HL-60 (cell line): ENCODE results near the gene ITIH3.

Experiments used
- CTCF ChIP-seq: IDR thresholded peaks from one replicate; pipeline ENCODE4 v1.5.1; 2011; ENCODE audit warnings: low read length, control low read depth, inconsistent platforms; ENCODE audit not compliant: insufficient read depth
- GABPA ChIP-seq: IDR thresholded peaks from 2 replicates; pipeline ENCODE4 v1.6.1; 2012; ENCODE audit warnings: low read depth
- POLR2AphosphoS5 ChIP-seq: IDR thresholded peaks from 2 replicates; pipeline ENCODE4 v1.6.1; 2012; ENCODE audit warnings: low read depth
- REST ChIP-seq: IDR thresholded peaks from 2 replicates; pipeline ENCODE4 v1.6.1; 2012; ENCODE audit warnings: low read depth; ENCODE audit not compliant: insufficient replicate concordance
- SPI1 ChIP-seq: IDR thresholded peaks from 2 replicates; pipeline ENCODE4 v1.6.1; 2012; ENCODE audit warnings: low read depth, mild to moderate bottlenecking, borderline replicate concordance

- no peak for TF ChIP-seq CTCF
- TF ChIP-seq SPI1, result no peak
- no peak for TF ChIP-seq REST
- no peak for TF ChIP-seq POLR2AphosphoS5
- TF ChIP-seq GABPA, result no peak
Measured at GRCh38 chr3:52822363-52822762, 27.8 kb downstream of the ITIH3 start.
